ENCODE results near the gene KIAA1191. TPM values are rescaled to one million over a fixed set of nuclear protein-coding genes. Genes with fewer than 3 reads are reported as not detected.
A peak's percentile ranks its signal among the peaks of the same experiment; 100 is the strongest.
"Not testable (repeated sequence)": the region's sequence is repeated elsewhere in the genome, so short reads cannot be mapped to it uniquely, and the experiment has no call there.

Gene KIAA1191
- total RNA-seq: 34.0 TPM

GRCh38 chr5:176361437-176362232 lies at the start of gene KIAA1191:
KIAA1191 (minus strand) TSS chr5:176361764; CDS start chr5:176359508, 2,256 bp downstream.
- H3K4me1 ChIP-seq (ENCODE audit: insufficient read depth, low read length): peaks cover 42% of the 10 kb centered on the region
- no peaks in the 10 kb centered on the region for H3K9me3 ChIP-seq (ENCODE audit: low read depth, low read length)
- H3K4me3 ChIP-seq (ENCODE audit: low read length): peak within 1 kb of the TSS; percentile 94
- H3K27me3 ChIP-seq (ENCODE audit: insufficient read depth, low read length): no peaks in the 10 kb centered on the region

DNA sequence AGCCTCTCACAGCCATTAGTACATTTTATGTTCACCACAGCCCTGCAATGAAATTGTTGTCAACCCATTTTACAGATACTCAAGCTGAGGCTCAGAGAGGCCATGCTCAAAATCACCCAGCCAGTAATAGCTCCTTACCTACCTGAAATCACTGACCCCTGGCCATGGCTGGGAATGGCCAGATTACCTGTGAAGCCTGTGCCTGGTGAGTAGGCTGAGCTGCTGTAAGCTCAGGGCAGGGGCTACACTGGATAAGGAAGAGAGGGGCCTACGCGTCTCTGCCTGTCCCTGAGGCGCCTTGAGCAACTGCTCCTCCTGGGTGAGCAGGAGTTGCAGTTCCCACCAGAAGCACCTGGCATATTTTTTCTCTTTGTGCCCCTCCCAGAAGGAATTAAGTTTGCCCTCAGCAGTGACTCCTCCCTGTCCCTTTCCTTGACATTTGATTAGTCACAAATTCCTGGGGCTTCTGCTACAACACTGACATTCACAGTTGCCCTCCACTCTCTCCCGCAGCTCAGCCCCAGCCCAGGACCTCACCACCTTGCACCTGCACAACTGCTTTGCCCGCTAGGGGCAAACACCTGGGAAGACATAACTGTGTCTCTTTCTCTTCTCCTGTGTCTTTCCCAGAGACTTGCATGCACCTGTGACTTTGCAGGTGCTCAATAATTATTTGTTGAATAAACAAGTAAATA lies 49.1 kb upstream of the KIAA1191 start:
- H3K27me3 ChIP-seq (ENCODE audit: insufficient read depth, low read length): no peaks in the 10 kb centered on the region
- H3K9me3 ChIP-seq (ENCODE audit: low read depth, low read length): no peaks in the 10 kb centered on the region
- H3K4me1 ChIP-seq (ENCODE audit: insufficient read depth, low read length): peaks cover 15% of the 10 kb centered on the region
- no peak overlapping the region for H3K4me3 ChIP-seq (ENCODE audit: low read length)

- Histone ChIP-seq H3K27me3 (ENCODE audit: insufficient read depth, low read length) (no peaks in the 10 kb centered on the region), H3K4me3 (ENCODE audit: low read length) (no peak overlapping the region), H3K4me1 (ENCODE audit: insufficient read depth, low read length) (peaks cover 6% of the 10 kb centered on the region), H3K9me3 (ENCODE audit: low read depth, low read length) (no peaks in the 10 kb centered on the region)
Observed at GRCh38 chr5:176409765-176410164, 48.2 kb upstream of the KIAA1191 start.

DNA sequence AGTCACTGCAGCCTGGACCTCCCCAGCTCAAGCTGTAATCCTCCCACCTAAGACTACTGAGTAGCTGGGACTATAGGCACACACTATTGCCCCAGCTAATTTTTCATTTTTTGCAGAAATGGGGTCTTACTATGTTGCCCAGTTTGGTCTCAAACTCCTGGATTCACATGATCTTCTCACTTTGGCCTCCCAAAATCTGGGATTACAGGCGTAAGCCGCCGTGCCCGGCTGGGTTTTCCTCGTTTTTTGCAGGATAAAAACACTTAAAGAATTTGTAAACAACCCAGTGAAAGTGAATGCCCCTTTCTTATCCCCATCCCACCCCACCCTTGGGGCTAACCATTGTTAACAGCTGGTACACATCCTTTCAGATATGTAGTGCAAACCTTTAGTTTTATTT lies 47.0 kb upstream of the KIAA1191 start:
- Histone ChIP-seq H3K4me3 (ENCODE audit: low read length) (no peak overlapping the region), H3K27me3 (ENCODE audit: insufficient read depth, low read length) (no peaks in the 10 kb centered on the region), H3K4me1 (ENCODE audit: insufficient read depth, low read length) (no peaks in the 10 kb centered on the region), H3K9me3 (ENCODE audit: low read depth, low read length) (no peaks in the 10 kb centered on the region)

DNA sequence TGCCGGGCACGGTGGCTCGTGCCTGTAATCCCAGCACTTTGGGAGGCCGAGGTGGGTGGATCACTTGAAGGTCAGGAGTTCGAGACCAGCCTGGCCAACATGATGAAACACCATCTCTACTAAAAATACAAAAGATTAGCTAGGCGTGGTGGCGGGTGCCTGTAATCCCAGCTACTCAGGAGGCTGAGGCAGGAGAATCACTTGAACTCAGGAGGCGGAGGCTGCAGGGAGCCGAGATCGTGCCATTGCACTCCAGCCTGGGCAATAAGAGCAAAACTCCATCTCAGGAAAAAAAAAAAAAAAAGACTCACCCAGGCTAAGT lies 46.6 kb upstream of the KIAA1191 start:
- H3K4me3 ChIP-seq (ENCODE audit: low read length); H3K9me3 ChIP-seq (ENCODE audit: low read depth, low read length); H3K27me3 ChIP-seq (ENCODE audit: insufficient read depth, low read length); H3K4me1 ChIP-seq (ENCODE audit: insufficient read depth, low read length): not testable (repeated sequence)

GRCh38 chr5:176407456-176408251 lies 46.1 kb upstream of the KIAA1191 start:
- Histone ChIP-seq H3K4me1 (ENCODE audit: insufficient read depth, low read length) (no peaks in the 10 kb centered on the region), H3K9me3 (ENCODE audit: low read depth, low read length) (no peaks in the 10 kb centered on the region), H3K4me3 (ENCODE audit: low read length) (no peak overlapping the region), H3K27me3 (ENCODE audit: insufficient read depth, low read length) (no peaks in the 10 kb centered on the region)

GRCh38 chr5:176406436-176407052 lies 45.0 kb upstream of the KIAA1191 start:
- Histone ChIP-seq H3K9me3 (ENCODE audit: low read depth, low read length) (no peaks in the 10 kb centered on the region), H3K27me3 (ENCODE audit: insufficient read depth, low read length) (no peaks in the 10 kb centered on the region), H3K4me3 (ENCODE audit: low read length) (no peak overlapping the region), H3K4me1 (ENCODE audit: insufficient read depth, low read length) (no peaks in the 10 kb centered on the region)

DNA sequence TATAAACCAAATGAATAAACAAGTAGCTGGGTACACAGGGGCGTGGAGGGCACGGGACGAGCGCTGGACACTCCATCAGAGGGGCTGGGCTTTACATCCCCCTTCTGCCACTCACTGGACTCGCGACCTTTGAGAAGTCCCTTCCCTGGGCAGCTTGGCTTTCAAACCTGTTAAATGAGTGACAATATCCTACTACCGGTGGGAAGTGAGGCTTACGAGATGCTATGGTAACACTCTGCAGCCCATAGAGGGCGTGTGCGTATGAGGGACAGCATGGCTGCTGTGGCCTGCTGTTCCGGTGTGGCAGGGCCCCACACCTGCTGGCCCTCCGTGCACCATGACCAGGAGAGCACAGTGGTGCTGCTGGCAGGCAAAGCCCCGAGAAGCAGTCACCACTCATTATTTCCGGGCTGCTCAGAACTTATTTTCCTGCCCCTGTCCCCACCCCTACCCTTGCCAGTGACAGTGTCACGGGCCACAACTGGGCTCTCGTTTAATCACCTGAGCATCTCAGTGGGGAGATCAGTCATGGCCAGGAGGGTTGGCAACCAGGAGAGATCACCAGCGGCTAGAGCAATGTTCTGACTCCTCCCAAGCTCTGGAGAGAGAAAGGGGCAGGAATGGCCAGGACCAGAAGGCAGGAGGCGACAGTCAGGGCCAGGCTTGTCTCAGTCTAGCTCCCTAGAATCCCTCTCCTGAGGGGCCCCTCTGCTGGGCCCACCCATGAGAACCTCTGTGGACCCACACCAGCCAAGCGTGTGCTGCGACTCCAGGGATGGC lies 44.3 kb upstream of the KIAA1191 start:
- no peaks in the 10 kb centered on the region for H3K27me3 ChIP-seq (ENCODE audit: insufficient read depth, low read length)
- no peaks in the 10 kb centered on the region for H3K4me1 ChIP-seq (ENCODE audit: insufficient read depth, low read length)
- H3K9me3 ChIP-seq (ENCODE audit: low read depth, low read length): no peaks in the 10 kb centered on the region
- no peak overlapping the region for H3K4me3 ChIP-seq (ENCODE audit: low read length)

- Histone ChIP-seq H3K4me3 (ENCODE audit: low read length) (no peak overlapping the region), H3K27me3 (ENCODE audit: insufficient read depth, low read length) (no peaks in the 10 kb centered on the region), H3K4me1 (ENCODE audit: insufficient read depth, low read length) (no peaks in the 10 kb centered on the region), H3K9me3 (ENCODE audit: low read depth, low read length) (no peaks in the 10 kb centered on the region)
Observed at GRCh38 chr5:176401281-176402205, 40.0 kb upstream of the KIAA1191 start.

- Histone ChIP-seq H3K4me1 (ENCODE audit: insufficient read depth, low read length) (no peaks in the 10 kb centered on the region), H3K27me3 (ENCODE audit: insufficient read depth, low read length) (no peaks in the 10 kb centered on the region)
Observed at GRCh38 chr5:176400382-176401156, 39.0 kb upstream of the KIAA1191 start.

GRCh38 chr5:176397736-176398420 lies 36.3 kb upstream of the KIAA1191 start:
- Histone ChIP-seq H3K4me1 (ENCODE audit: insufficient read depth, low read length) (no peaks in the 10 kb centered on the region), H3K4me3 (ENCODE audit: low read length) (no peak overlapping the region), H3K9me3 (ENCODE audit: low read depth, low read length) (no peaks in the 10 kb centered on the region), H3K27me3 (ENCODE audit: insufficient read depth, low read length) (no peaks in the 10 kb centered on the region)

More at GRCh38 chr5:176400382-176401156, 39.0 kb upstream of the KIAA1191 start:
- Histone ChIP-seq H3K4me3 (ENCODE audit: low read length) (no peak overlapping the region), H3K9me3 (ENCODE audit: low read depth, low read length) (no peaks in the 10 kb centered on the region)

- H3K9me3 ChIP-seq (ENCODE audit: low read depth, low read length): no peaks in the 10 kb centered on the region
- no peak overlapping the region for H3K4me3 ChIP-seq (ENCODE audit: low read length)
- H3K27me3 ChIP-seq (ENCODE audit: insufficient read depth, low read length): no peaks in the 10 kb centered on the region
- peaks cover 11% of the 10 kb centered on the region for H3K4me1 ChIP-seq (ENCODE audit: insufficient read depth, low read length)
Observed at GRCh38 chr5:176396330-176396729, 34.8 kb upstream of the KIAA1191 start.
